PC-3 (cell line): ENCODE data around the gene MAP2K1. TPM values are rescaled to one million over a fixed set of nuclear protein-coding genes. Genes with fewer than 3 reads are reported as not detected.

Experiments used
- ATAC-seq: fragments of 200-7000 bp; cut with Tn5 transposase; 2 replicates; pipeline ENCODE4 v1.9.1; 2020; ENCODE audit warnings: mild to moderate bottlenecking, moderate library complexity
- BruUV-seq: library from RNA; stranded (reverse); fragments of 400-500 nt; replicated peaks from 2 replicates; lab custom pipeline; 2021; lab: Mats Ljungman, UMichigan
- CTCF ChIA-PET: fragments of 300-600 bp; sonication (Branson Sonifier 250); formaldehyde crosslinking; loops from one replicate; lab custom pipeline; 2022; ENCODE audit warnings: antibody characterized with exemption; lab: Charles Lee
- POLR2A ChIA-PET: fragments of 300-600 bp; sonication (Branson Sonifier 250); formaldehyde crosslinking; loops from one replicate; lab custom pipeline; 2022; ENCODE audit warnings: antibody characterized with exemption; ENCODE audit not compliant: unreplicated experiment; lab: Charles Lee
- DNase-seq: peaks from one replicate; pipeline ENCODE4 v3.0.0-alpha.2; 2015
- H2AFZ ChIP-seq: fragments of 300-600 bp; sonication (generic); 2 replicates; pipeline ENCODE4 v1.6.0; 2016; ENCODE audit warnings: antibody characterized with exemption, low read length
- H3F3A ChIP-seq: fragments of 300-600 bp; sonication (generic); one replicate; pipeline ENCODE4 v1.6.0; 2017; ENCODE audit warnings: antibody characterized with exemption, low read length, control low read depth, mild to moderate bottlenecking; ENCODE audit not compliant: unreplicated experiment
- H3K27ac ChIP-seq: fragments of 300-600 bp; sonication (generic); 2 replicates; pipeline ENCODE4 v1.5.1; 2016; ENCODE audit warnings: mild to moderate bottlenecking, low read length
- H3K27me3 ChIP-seq: fragments of 300-600 bp; sonication (generic); 2 replicates; pipeline ENCODE4 v1.6.1; 2016; ENCODE audit warnings: low read length, mixed read lengths
- H3K36me3 ChIP-seq: fragments of 300-600 bp; sonication (generic); 2 replicates; pipeline ENCODE4 v1.6.1; 2016; ENCODE audit warnings: low read depth, mixed run types, low read length, mixed read lengths
- H3K4me1 ChIP-seq: fragments of 300-600 bp; sonication (generic); 2 replicates; pipeline ENCODE4 v1.5.1; 2016; ENCODE audit warnings: low read length; ENCODE audit not compliant: insufficient read depth
- H3K4me2 ChIP-seq: fragments of 300-600 bp; sonication (generic); 2 replicates; pipeline ENCODE4 v1.6.0; 2016; ENCODE audit warnings: low read length
- H3K4me3 ChIP-seq: fragments of 300-600 bp; sonication (generic); 2 replicates; pipeline ENCODE4 v1.5.1; 2016; ENCODE audit warnings: mild to moderate bottlenecking, low read length, mixed read lengths
- H3K79me2 ChIP-seq: fragments of 300-600 bp; sonication (generic); 2 replicates; pipeline ENCODE4 v1.6.1; 2017; ENCODE audit warnings: low read length, mixed read lengths
- H3K9ac ChIP-seq: fragments of 300-600 bp; sonication (generic); 2 replicates; pipeline ENCODE4 v1.6.0; 2016; ENCODE audit warnings: mild to moderate bottlenecking, low read length
- H3K9me2 ChIP-seq: fragments of 300-600 bp; sonication (generic); replicated peaks from 2 replicates; pipeline ENCODE4 v1.6.1; 2016; ENCODE audit warnings: mixed run types, low read length, mixed read lengths
- H3K9me3 ChIP-seq: fragments of 300-600 bp; sonication (generic); 2 replicates; pipeline ENCODE4 v1.6.1; 2016; ENCODE audit warnings: low read length, mixed read lengths
- H4K20me1 ChIP-seq: fragments of 300-600 bp; sonication (generic); 2 replicates; pipeline ENCODE4 v1.6.1; 2016; ENCODE audit warnings: low read length, mixed read lengths
- EZH2 ChIP-seq: fragments of 300-600 bp; sonication (generic); IDR thresholded peaks from one replicate; pipeline ENCODE4 v1.6.1; 2017; ENCODE audit warnings: antibody characterized with exemption, mild to moderate bottlenecking, low read length; ENCODE audit not compliant: unreplicated experiment
- EZH2phosphoT487 ChIP-seq: fragments of 300-600 bp; sonication (generic); IDR thresholded peaks from 2 replicates; pipeline ENCODE4 v1.6.1; 2018; ENCODE audit warnings: mild to moderate bottlenecking, antibody characterized with exemption, low read length, borderline replicate concordance
- intact Hi-C: fragments of 100-400 bp; cut with micrococcal nuclease; formaldehyde crosslinking; loops from 2 replicates; pipeline ENCODE4 v1.9.0; 2023
- total RNA-seq: library from RNA; depleted of rRNA; stranded (reverse); fragments of >200 nt; gene quantifications from 2 replicates; pipeline ENCODE4 v1.2.3, GENCODE V29; 2014
- TF ChIP-seq, protein P1 (sequence below): fragments of 300-600 bp; sonication (generic); conservative IDR thresholded peaks from 2 replicates; pipeline ENCODE4 v1.5.1; 2017; ENCODE audit warnings: antibody characterized with exemption, low read depth, mild to moderate bottlenecking, low read length

MAP2K1 gene
- total RNA-seq, 1 experiment from 2014 or later = 35.5 TPM

DNA sequence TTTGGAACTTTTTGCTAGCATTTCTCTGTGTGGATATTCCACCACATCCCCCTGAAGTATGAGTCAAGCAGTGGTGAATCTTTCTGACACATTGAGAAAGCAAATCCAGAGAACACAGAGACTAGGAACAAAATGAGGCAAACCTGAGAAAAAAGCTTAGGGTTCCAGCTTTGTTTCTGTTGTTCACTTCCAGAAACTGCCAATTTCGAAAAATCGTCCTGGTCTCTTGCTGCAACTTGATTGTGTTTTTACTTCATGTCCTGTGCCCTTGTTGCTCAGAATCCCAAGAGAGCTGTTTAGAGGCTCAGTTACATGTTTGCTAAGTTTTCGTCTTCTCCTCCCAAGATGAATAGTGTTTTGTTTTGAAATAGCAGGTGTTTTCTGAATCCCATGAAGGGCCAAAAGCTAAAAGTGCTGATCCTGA, 13.7 kb downstream of the MAP2K1 start:
- ChIA-PET CTCF (no interaction called here), POLR2A (no interaction called here)
- H3K79me2 ChIP-seq = peaks cover 96% of the 10 kb centered on the region
- peaks cover 29% of the 10 kb centered on the region for H4K20me1 ChIP-seq
- peak overlapping the region; percentile 22; the same call in 1 of the 2 replicates for H3K9ac ChIP-seq
- peak overlapping the region; percentile 82 for H3K27ac ChIP-seq
- no peaks in the 10 kb centered on the region for H3K9me3 ChIP-seq
- H3K9me2 ChIP-seq = no peaks in the 10 kb centered on the region
- TF ChIP-seq, protein P1, sequence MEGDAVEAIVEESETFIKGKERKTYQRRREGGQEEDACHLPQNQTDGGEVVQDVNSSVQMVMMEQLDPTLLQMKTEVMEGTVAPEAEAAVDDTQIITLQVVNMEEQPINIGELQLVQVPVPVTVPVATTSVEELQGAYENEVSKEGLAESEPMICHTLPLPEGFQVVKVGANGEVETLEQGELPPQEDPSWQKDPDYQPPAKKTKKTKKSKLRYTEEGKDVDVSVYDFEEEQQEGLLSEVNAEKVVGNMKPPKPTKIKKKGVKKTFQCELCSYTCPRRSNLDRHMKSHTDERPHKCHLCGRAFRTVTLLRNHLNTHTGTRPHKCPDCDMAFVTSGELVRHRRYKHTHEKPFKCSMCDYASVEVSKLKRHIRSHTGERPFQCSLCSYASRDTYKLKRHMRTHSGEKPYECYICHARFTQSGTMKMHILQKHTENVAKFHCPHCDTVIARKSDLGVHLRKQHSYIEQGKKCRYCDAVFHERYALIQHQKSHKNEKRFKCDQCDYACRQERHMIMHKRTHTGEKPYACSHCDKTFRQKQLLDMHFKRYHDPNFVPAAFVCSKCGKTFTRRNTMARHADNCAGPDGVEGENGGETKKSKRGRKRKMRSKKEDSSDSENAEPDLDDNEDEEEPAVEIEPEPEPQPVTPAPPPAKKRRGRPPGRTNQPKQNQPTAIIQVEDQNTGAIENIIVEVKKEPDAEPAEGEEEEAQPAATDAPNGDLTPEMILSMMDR = no peak
- no peak for TF ChIP-seq EZH2
- TF ChIP-seq EZH2phosphoT487 = no peak
- H3K4me3 ChIP-seq = no peak overlapping the region
- peak; percentile 50 for DNase-seq
- peaks cover 26% of the 10 kb centered on the region for H3K4me1 ChIP-seq
- BruUV-seq = no TSS peak
- H3K4me2 ChIP-seq = peak overlapping the region; percentile 63; the same call in 1 of the 2 replicates
- no peak overlapping the region for H2AFZ ChIP-seq
- peak; percentile 57 for ATAC-seq
- H3K27me3 ChIP-seq = no peaks in the 10 kb centered on the region
- peaks cover 6% of the 10 kb centered on the region for H3F3A ChIP-seq
- intact Hi-C loops = no loop called here
- no peaks in the 10 kb centered on the region for H3K36me3 ChIP-seq

DNA sequence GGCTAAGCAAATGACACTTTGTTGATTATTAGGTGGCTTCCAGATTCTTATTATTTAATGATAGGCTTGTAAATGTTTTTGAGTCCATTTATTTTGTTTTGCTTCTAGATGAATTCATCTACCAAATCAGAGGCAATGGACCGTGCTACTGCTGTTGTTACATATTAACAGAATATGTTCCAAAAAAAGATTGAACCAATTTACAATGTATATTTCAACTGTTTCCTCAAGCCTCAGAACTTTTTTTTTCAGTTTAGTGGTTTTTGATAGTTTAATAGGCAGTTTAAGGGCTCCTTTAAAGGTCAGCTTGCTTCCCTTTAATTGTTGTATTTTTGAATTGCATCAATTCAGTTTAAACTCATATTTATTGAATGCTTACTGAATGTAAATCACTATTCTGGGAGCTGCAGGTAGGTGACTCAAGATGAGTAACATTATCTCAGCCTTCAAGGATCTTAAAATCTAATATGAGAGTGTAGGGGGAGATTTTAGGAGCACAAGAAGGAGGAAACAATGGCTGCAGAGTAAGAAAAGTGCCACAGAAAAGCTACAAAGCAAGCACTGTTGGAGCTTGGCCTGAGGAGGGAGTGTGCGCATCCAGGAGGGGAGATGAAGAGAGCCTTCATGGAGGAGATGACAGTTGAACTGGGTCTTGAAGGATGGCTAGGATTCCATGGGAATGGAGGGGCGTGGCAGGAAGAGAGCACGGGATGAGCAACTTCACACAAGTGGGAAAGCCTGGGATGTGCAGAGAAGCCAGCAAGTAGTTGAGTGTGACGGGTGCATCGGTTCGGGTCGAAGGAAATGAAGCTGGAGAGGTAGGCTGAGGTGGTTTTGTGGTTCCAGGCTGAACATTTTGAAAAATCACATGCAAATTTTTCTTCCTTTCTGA, 14.7 kb downstream of the MAP2K1 start:
- peak overlapping the region; percentile 22 for H3K9ac ChIP-seq
- peak overlapping the region; percentile 82 for H3K27ac ChIP-seq
- peaks cover 39% of the 10 kb centered on the region for H4K20me1 ChIP-seq
- H3K4me1 ChIP-seq = peaks cover 26% of the 10 kb centered on the region
- intact Hi-C loops = no loop called here
- no TSS peak for BruUV-seq
- POLR2A ChIA-PET = interaction anchor here (0.5 kb wide), 1 partner anchor 129 kb away, joined by 3 read pairs; no protein-coding TSS in a partner anchor
- DNase-seq = peak; percentile 65
- H2AFZ ChIP-seq = no peak overlapping the region
- H3K36me3 ChIP-seq = no peaks in the 10 kb centered on the region
- no peaks in the 10 kb centered on the region for H3K9me3 ChIP-seq
- no peaks in the 10 kb centered on the region for H3K27me3 ChIP-seq
- CTCF ChIA-PET = interaction anchor here (0.5 to 0.7 kb wide), 2 partner anchors 97 to 195 kb away, joined by 3 to 4 read pairs; no protein-coding TSS in a partner anchor
- H3F3A ChIP-seq = peaks cover 6% of the 10 kb centered on the region
- ATAC-seq = peak; percentile 77
- H3K79me2 ChIP-seq = peaks cover 96% of the 10 kb centered on the region
- TF ChIP-seq EZH2phosphoT487 (no peak), EZH2 (no peak)
- TF ChIP-seq, protein P1 = no peak; the same call in 1 of the 2 replicates
- peak overlapping the region; percentile 30; the same call in 1 of the 2 replicates for H3K4me3 ChIP-seq
- H3K4me2 ChIP-seq = peak overlapping the region; percentile 63
- no peaks in the 10 kb centered on the region for H3K9me2 ChIP-seq
